ENCODE measurements around the gene NIT1.

DNA sequence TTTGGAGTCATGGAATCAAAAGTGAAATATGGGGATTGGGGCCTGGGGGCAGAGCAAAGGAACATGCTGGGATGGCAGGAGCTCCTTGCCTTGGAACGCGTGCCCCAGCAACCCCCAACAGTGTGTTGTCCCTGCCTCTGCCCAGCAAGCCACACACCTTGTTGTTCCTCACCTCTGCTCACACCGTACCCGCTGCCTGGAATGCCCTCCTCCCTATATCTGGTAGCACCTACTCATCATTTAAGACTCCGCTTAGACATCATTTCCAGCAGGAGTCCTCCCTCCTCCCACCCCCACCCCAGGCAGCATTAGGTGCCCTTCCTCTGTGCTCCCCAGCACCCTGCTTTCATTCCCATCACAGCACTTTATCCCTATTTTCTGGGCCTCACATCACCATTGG is 36.4 kb upstream of the NIT1 start:
- TF ChIP-seq, protein P1, sequence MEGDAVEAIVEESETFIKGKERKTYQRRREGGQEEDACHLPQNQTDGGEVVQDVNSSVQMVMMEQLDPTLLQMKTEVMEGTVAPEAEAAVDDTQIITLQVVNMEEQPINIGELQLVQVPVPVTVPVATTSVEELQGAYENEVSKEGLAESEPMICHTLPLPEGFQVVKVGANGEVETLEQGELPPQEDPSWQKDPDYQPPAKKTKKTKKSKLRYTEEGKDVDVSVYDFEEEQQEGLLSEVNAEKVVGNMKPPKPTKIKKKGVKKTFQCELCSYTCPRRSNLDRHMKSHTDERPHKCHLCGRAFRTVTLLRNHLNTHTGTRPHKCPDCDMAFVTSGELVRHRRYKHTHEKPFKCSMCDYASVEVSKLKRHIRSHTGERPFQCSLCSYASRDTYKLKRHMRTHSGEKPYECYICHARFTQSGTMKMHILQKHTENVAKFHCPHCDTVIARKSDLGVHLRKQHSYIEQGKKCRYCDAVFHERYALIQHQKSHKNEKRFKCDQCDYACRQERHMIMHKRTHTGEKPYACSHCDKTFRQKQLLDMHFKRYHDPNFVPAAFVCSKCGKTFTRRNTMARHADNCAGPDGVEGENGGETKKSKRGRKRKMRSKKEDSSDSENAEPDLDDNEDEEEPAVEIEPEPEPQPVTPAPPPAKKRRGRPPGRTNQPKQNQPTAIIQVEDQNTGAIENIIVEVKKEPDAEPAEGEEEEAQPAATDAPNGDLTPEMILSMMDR (conservative IDR thresholded peaks at IDR 0.05): no peak
- TF ChIP-seq ZFX (IDR thresholded peaks at IDR 0.05): no peak

Data from C4-2B (cell line).